ENCODE data around the gene NMT1. TPM values are rescaled to one million over a fixed set of nuclear protein-coding genes. Genes with fewer than 3 reads are reported as not detected.
A peak's percentile ranks its signal among the peaks of the same experiment; 100 is the strongest.

NMT1 gene
- total and polyA plus RNA-seq, 2 donors from 2014 or later = 72.3 to 98.5 TPM

DNA sequence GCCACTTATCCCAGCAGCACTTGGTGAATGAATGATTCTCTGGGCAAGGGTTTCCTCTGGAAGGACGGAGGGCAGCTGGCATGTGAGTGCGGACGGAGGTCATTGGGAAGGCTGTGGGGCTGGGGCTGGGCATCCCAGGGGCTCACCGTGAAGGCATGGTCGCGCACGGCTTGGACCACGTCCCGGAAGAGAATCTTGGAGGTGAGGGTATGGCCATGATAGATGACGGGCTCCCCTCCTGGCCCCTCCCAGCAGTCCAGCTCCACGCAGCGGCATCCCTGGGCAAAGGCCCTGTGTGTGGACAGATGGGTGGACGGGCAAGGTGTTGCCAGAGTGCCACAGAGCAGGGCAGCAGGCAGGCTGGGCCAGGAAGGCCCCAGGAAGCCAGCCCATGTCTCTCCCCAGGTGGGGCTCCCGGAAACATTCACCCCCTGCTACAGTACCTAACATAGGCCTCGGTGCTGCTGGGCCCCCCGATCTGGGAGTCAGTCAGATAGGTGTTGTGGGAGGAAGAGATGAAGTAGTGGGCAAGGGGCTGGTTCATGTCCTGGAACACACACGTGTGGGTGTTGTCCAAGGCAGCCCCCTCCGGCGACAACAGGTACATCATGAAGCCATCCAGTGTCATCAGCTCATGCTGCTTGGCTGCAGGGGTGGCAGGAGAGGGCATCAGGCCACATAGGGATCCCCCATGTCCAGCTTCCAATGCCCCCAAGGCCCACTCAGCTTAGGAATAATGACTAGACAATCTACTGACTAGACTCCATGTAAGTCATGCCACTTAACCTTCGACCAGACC lies 56.9 kb downstream of the NMT1 start:
- Histone ChIP-seq H3K36me3 (ENCODE audit: control insufficient read depth in 2 of 3, insufficient read depth in 3 of 3, low read length in 3 of 3) (no peaks in the 10 kb centered on the region), H3K27ac (ENCODE audit: low read depth in 2 of 2, low read length in 2 of 2) (no peak overlapping the region), H3K9me3 (ENCODE audit: control insufficient read depth in 2 of 3, insufficient read depth in 1 of 3, low read length in 3 of 3) (no peaks in the 10 kb centered on the region), H3K9ac (ENCODE audit: low read length in 3 of 3) (no peak overlapping the region), H3K27me3 (ENCODE audit: control insufficient read depth, insufficient read depth, low read length) (no peaks in the 10 kb centered on the region), H3K4me3 (ENCODE audit: low read length in 3 of 3) (no peak overlapping the region), H3K4me1 (ENCODE audit: control insufficient read depth in 2 of 3, insufficient read depth in 2 of 3, low read depth in 1 of 3, low read length in 3 of 3) (no peaks in the 10 kb centered on the region)
- TF ChIP-seq, protein P1, sequence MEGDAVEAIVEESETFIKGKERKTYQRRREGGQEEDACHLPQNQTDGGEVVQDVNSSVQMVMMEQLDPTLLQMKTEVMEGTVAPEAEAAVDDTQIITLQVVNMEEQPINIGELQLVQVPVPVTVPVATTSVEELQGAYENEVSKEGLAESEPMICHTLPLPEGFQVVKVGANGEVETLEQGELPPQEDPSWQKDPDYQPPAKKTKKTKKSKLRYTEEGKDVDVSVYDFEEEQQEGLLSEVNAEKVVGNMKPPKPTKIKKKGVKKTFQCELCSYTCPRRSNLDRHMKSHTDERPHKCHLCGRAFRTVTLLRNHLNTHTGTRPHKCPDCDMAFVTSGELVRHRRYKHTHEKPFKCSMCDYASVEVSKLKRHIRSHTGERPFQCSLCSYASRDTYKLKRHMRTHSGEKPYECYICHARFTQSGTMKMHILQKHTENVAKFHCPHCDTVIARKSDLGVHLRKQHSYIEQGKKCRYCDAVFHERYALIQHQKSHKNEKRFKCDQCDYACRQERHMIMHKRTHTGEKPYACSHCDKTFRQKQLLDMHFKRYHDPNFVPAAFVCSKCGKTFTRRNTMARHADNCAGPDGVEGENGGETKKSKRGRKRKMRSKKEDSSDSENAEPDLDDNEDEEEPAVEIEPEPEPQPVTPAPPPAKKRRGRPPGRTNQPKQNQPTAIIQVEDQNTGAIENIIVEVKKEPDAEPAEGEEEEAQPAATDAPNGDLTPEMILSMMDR (IDR thresholded peaks at IDR 0.05; ENCODE audit: borderline replicate concordance, extremely low read depth, insufficient read depth) = no peak
- intact Hi-C loops (cut with DNase I) = loop anchor here (10.0 kb wide), 1 partner anchor 193 kb away; no protein-coding TSS in a partner anchor
- FAIRE-seq = no peak
- DNase-seq = peak in 1 of 5 donors; percentile 70

DNA sequence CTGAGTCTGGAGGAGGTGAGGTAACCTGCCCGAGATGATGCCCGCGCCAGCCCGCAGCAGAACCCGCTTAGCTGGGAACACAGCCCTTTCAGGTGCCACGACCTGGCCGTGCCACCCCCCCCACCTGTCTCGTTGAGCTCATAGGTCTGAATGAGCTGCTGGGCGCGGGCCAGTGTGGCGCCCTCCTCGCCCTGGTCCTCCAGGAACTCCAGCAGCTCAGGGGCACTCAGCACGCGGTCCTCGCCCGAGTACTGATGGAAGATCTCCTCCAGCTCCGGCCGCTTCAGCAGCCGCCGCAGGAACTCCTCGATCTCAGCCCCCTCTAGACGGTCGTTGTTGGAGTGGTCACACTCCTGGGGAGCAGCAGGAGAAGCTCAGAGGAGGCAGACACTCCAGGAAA lies 57.6 kb downstream of the NMT1 start:
- H3K27me3 ChIP-seq (ENCODE audit: control insufficient read depth, insufficient read depth, low read length) = no peaks in the 10 kb centered on the region
- no peak overlapping the region for H3K27ac ChIP-seq (ENCODE audit: low read depth in 2 of 2, low read length in 2 of 2)
- no peaks in the 10 kb centered on the region for H3K4me1 ChIP-seq (ENCODE audit: control insufficient read depth in 2 of 3, insufficient read depth in 2 of 3, low read depth in 1 of 3, low read length in 3 of 3)
- no peaks in the 10 kb centered on the region for H3K36me3 ChIP-seq (ENCODE audit: control insufficient read depth in 2 of 3, insufficient read depth in 3 of 3, low read length in 3 of 3)
- DNase-seq = peak in 1 of 5 donors; percentile 67
- no peak overlapping the region for H3K4me3 ChIP-seq (ENCODE audit: low read length in 3 of 3)
- TF ChIP-seq, protein P1 (IDR thresholded peaks at IDR 0.05; ENCODE audit: borderline replicate concordance, extremely low read depth, insufficient read depth) = no peak
- intact Hi-C loops (cut with DNase I) = loop anchor here (10.0 kb wide), 1 partner anchor 194 kb away; no protein-coding TSS in a partner anchor
- H3K9me3 ChIP-seq (ENCODE audit: control insufficient read depth in 2 of 3, insufficient read depth in 1 of 3, low read length in 3 of 3) = no peaks in the 10 kb centered on the region
- no peak for FAIRE-seq
- H3K9ac ChIP-seq (ENCODE audit: low read length in 3 of 3) = no peak overlapping the region

GRCh38 chr17:45119964-45120363 lies 58.8 kb downstream of the NMT1 start:
- TF ChIP-seq, protein P1 (IDR thresholded peaks at IDR 0.05; ENCODE audit: borderline replicate concordance, extremely low read depth, insufficient read depth) = no peak
- no peak overlapping the region for H3K9ac ChIP-seq (ENCODE audit: low read length in 3 of 3)
- no peaks in the 10 kb centered on the region for H3K9me3 ChIP-seq (ENCODE audit: control insufficient read depth in 2 of 3, insufficient read depth in 1 of 3, low read length in 3 of 3)
- FAIRE-seq (no peak), DNase-seq (no peak)
- no peaks in the 10 kb centered on the region for H3K27me3 ChIP-seq (ENCODE audit: control insufficient read depth, insufficient read depth, low read length)
- H3K27ac ChIP-seq (ENCODE audit: low read depth in 2 of 2, low read length in 2 of 2) = no peak overlapping the region
- no peak overlapping the region for H3K4me3 ChIP-seq (ENCODE audit: low read length in 3 of 3)
- H3K36me3 ChIP-seq (ENCODE audit: control insufficient read depth in 2 of 3, insufficient read depth in 3 of 3, low read length in 3 of 3) = no peaks in the 10 kb centered on the region
- no peaks in the 10 kb centered on the region for H3K4me1 ChIP-seq (ENCODE audit: control insufficient read depth in 2 of 3, insufficient read depth in 2 of 3, low read depth in 1 of 3, low read length in 3 of 3)
- intact Hi-C loops (cut with DNase I) = loop anchor here (10.0 kb wide), 1 partner anchor 195 kb away; no protein-coding TSS in a partner anchor
